HepG2 (cell line): ENCODE measurements around the gene CTRL. TPM values are rescaled to one million over a fixed set of nuclear protein-coding genes. Genes with fewer than 3 reads are reported as not detected.
A peak's percentile ranks its signal among the peaks of the same experiment; 100 is the strongest.

Experiments used
- ATRX ChIP-seq: sonication (generic); formaldehyde crosslinking; IDR thresholded peaks from 2 replicates; pipeline ENCODE4 v1.4.0; 2020; ENCODE audit warnings: missing genetic modification reagents, borderline replicate concordance
- BCLAF1 ChIP-seq: fragments of 450-650 bp; IDR thresholded peaks from 2 replicates; pipeline ENCODE4 v1.6.1; 2017; ENCODE audit warnings: mild to moderate bottlenecking
- FUBP1 ChIP-seq: sonication (generic); formaldehyde crosslinking; IDR thresholded peaks from 2 replicates; pipeline ENCODE4 v1.5.1; 2020; ENCODE audit warnings: missing genetic modification reagents, mild to moderate bottlenecking, borderline replicate concordance
- GRHL1 ChIP-seq: sonication (generic); formaldehyde crosslinking; conservative IDR thresholded peaks from 2 replicates; pipeline ENCODE4 v1.8.0; 2022; ENCODE audit warnings: missing genetic modification reagents
- HNRNPLL ChIP-seq: fragments of 200-400 bp; formaldehyde crosslinking; IDR thresholded peaks from 2 replicates; pipeline ENCODE4 v1.6.1; 2017; ENCODE audit warnings: mild to moderate bottlenecking, low read depth, low read length; ENCODE audit not compliant: poor library complexity, severe bottlenecking
- KLF6 ChIP-seq: IDR thresholded peaks from 2 replicates; pipeline ENCODE4 v1.8.0; 2016; ENCODE audit warnings: missing biosample characterization, missing genetic modification reagents
- MEF2D ChIP-seq: sonication (generic); formaldehyde crosslinking; IDR thresholded peaks from 2 replicates; pipeline ENCODE4 v1.5.1; 2020; ENCODE audit warnings: mild to moderate bottlenecking, missing genetic modification reagents
- MLXIP ChIP-seq: sonication (generic); formaldehyde crosslinking; IDR thresholded peaks from 2 replicates; pipeline ENCODE4 v1.9.0; 2021; ENCODE audit warnings: missing genetic modification reagents, borderline replicate concordance
- NCOA1 ChIP-seq: sonication (generic); formaldehyde crosslinking; IDR thresholded peaks from 2 replicates; pipeline ENCODE4 v1.9.0; 2021; ENCODE audit warnings: missing genetic modification reagents
- PITX1 ChIP-seq: sonication (generic); formaldehyde crosslinking; IDR thresholded peaks from 2 replicates; pipeline ENCODE4 v1.5.1; 2020; ENCODE audit warnings: mild to moderate bottlenecking, missing genetic modification reagents
- RARA ChIP-seq: IDR thresholded peaks from 2 replicates; pipeline ENCODE4 v1.6.1; 2016; ENCODE audit warnings: missing genetic modification reagents, missing compliant biosample characterization
- RFXANK ChIP-seq: IDR thresholded peaks from 2 replicates; pipeline ENCODE4 v1.6.1; 2016
- TBP ChIP-seq: sonication (generic); formaldehyde crosslinking; IDR thresholded peaks from 2 replicates; pipeline ENCODE4 v1.5.0; 2020; ENCODE audit warnings: missing genetic modification reagents
- ZBTB20 ChIP-seq: sonication (generic); formaldehyde crosslinking; IDR thresholded peaks from 2 replicates; pipeline ENCODE4 v1.8.1; 2023; ENCODE audit warnings: missing genetic modification reagents, low read depth, mild to moderate bottlenecking, borderline replicate concordance
- ZMYM3 ChIP-seq: sonication (generic); formaldehyde crosslinking; IDR thresholded peaks from 2 replicates; pipeline ENCODE4 v1.5.1; 2020; ENCODE audit warnings: mild to moderate bottlenecking, missing genetic modification reagents
- ZNF232 ChIP-seq: sonication (generic); formaldehyde crosslinking; IDR thresholded peaks from 2 replicates; pipeline ENCODE4 v1.4.0; 2020; ENCODE audit warnings: missing genetic modification reagents, borderline replicate concordance
- ZNF264 ChIP-seq: sonication (generic); formaldehyde crosslinking; IDR thresholded peaks from 2 replicates; pipeline ENCODE4 v1.4.0; 2020; ENCODE audit warnings: missing genetic modification reagents
- ZNF616 ChIP-seq: sonication (generic); formaldehyde crosslinking; IDR thresholded peaks from 2 replicates; pipeline ENCODE4 v1.5.0; 2020; ENCODE audit warnings: low read depth, mild to moderate bottlenecking, missing genetic modification reagents
- ZNF7 ChIP-seq: IDR thresholded peaks from 2 replicates; pipeline ENCODE4 v1.6.1; 2016; ENCODE audit warnings: missing biosample characterization, missing genetic modification reagents
- ZNF709 ChIP-seq: sonication (generic); formaldehyde crosslinking; IDR thresholded peaks from 2 replicates; pipeline ENCODE4 v1.5.0; 2020; ENCODE audit warnings: mild to moderate bottlenecking, missing genetic modification reagents
- ZNF761 ChIP-seq: sonication (generic); formaldehyde crosslinking; conservative IDR thresholded peaks from 2 replicates; pipeline ENCODE4 v1.4.0; 2020; ENCODE audit warnings: mild to moderate bottlenecking, missing genetic modification reagents
- polyA plus RNA-seq, 8 experiments: library from polyadenylated mRNA; depleted of rRNA in 3 of 8; stranded (reverse) in 7 of 8; unstranded in 1 of 8; fragments of >200 nt; fragmentation: Illumina TruSeq in 4 of 8; extraction: Trizol in 4 of 8; gene quantifications; 2 replicates each; pipeline versions ENCODE4 v1.2.1 to v1.2.3, GENCODE V29; 2011 to 2016; ENCODE audit warnings: low read depth in 4 of 8, missing spikeins in 1 of 8, mixed read lengths in 1 of 8; ENCODE audit not compliant: insufficient read depth in 1 of 8
- total RNA-seq, 5 experiments: library from RNA; depleted of rRNA; stranded (reverse); fragments of >200 nt; fragmentation: Illumina TruSeq; extraction: Trizol; gene quantifications; 2 replicates each; pipeline ENCODE4 v1.2.3, GENCODE V29; 2016; ENCODE audit warnings: low read depth in 1 of 5

CTRL gene
- total and polyA plus RNA-seq, 2 of the 13 experiments (the other 11 are each of a cell fraction or from before 2014, with no cell fraction given) = 1.9 to 2.7 TPM

GRCh38 chr16:67935402-67936123 lies 3.9 kb upstream of the CTRL start (continued):
- no peak for TF ChIP-seq ZNF264 (CRISPR knock-in tag)
- no peak for TF ChIP-seq RFXANK
- no peak for TF ChIP-seq ZNF7 (CRISPR knock-in tag)
- peak; percentile 83 for TF ChIP-seq HNRNPLL
- TF ChIP-seq ATRX (CRISPR knock-in tag) = 0 out of 2 replicates have a peak, but pooled peaks have one; percentile 70
- TF ChIP-seq PITX1 (CRISPR knock-in tag) = peak; percentile 16; the same call in 1 of the 2 replicates
- peak; percentile 92 for TF ChIP-seq ZNF709
- 0 out of 2 replicates have a peak, but pooled peaks have one; percentile 39 for TF ChIP-seq RARA
- TF ChIP-seq FUBP1 = peak; percentile 67; the same call in 1 of the 2 replicates
- peak; percentile 78 for TF ChIP-seq MEF2D
- no peak for TF ChIP-seq BCLAF1
- peak; percentile 73; the same call in 1 of the 2 replicates for TF ChIP-seq ZBTB20 (CRISPR knock-in tag)
- peak; percentile 22; the same call in 1 of the 2 replicates for TF ChIP-seq ZNF616 (CRISPR knock-in tag)
- peak; percentile 81; the same call in 1 of the 2 replicates for TF ChIP-seq KLF6 (CRISPR knock-in tag)
- no peak for TF ChIP-seq MLXIP (CRISPR knock-in tag)
- peak; percentile 25; the same call in 1 of the 2 replicates for TF ChIP-seq ZMYM3 (CRISPR knock-in tag)
- no peak for TF ChIP-seq GRHL1
- peak; percentile 93 for TF ChIP-seq ZNF232
- peak; percentile 99; the same call in 1 of the 2 replicates for TF ChIP-seq TBP (CRISPR knock-in tag)
- TF ChIP-seq ZNF761 (CRISPR knock-in tag) = peak; percentile 96
- 0 out of 2 replicates have a peak, but pooled peaks have one; percentile 3 for TF ChIP-seq NCOA1 (CRISPR knock-in tag)
